ENCODE measurements around the gene ALG12. TPM values are rescaled to one million over a fixed set of nuclear protein-coding genes. Genes with fewer than 3 reads are reported as not detected.

ALG12 gene
- polyA plus RNA-seq, 1 of the 3 experiments (the other 2 are of a cell fraction), result 9.9 TPM

GRCh38 chr22:49885881-49886280, 32.4 kb downstream of the ALG12 start:
- POLR2A ChIA-PET, result no interaction called here
- WGBS (ENCODE audit: low lambda C conversion rate), result 97% methylated on average over 27 of the region's 35 CpGs

DNA sequence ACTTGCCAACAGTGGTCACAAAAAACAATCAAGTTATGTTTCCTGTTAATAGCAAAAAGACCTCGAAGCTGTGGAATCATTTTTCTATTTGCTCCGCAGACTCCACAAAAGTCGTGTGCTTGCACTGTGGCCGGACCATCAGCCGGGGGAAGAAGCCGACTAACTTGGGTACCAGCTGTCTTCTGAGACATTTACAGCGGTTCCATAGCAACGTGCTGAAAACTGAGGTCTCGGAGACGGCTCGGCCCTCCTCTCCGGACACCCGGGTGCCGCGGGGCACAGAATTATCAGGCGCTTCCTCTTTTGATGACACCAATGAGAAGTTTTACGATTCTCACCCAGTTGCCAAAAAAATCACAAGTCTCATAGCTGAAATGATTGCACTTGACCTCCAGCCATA, 33.0 kb downstream of the ALG12 start:
- DNase-seq, result no peak
- Histone ChIP-seq H3F3A (replicated peaks; ENCODE audit: insufficient read depth) (no peaks in the 10 kb centered on the region), H2AFZ (ENCODE audit: low read depth) (no peak overlapping the region), H3K4me1 (ENCODE audit: control insufficient read depth in 1 of 2, insufficient read depth in 2 of 2, low read depth in 1 of 2, low read length in 1 of 2) (no peaks in the 10 kb centered on the region; a peak in 1 of 4 replicates), H3K79me2 (ENCODE audit: insufficient read depth) (peaks cover 89% of the 10 kb centered on the region), H3K27me3 (ENCODE audit: insufficient read depth) (no peaks in the 10 kb centered on the region), H3K9ac (no peak overlapping the region), H3K4me2 (no peak overlapping the region), H3K36me3 (replicated peaks in 1 of 2; ENCODE audit: control insufficient read depth in 1 of 2, insufficient read depth in 2 of 2, low read length in 1 of 2) (peaks cover 38 to 63% of the 10 kb centered on the region in 2 experiments), H3K9me2 (no peaks in the 10 kb centered on the region), H4K20me1 (ENCODE audit: insufficient read depth) (peaks cover 24% of the 10 kb centered on the region), H3K4me3 (ENCODE audit: low read depth in 2 of 2, low read length in 1 of 2) (no peak overlapping the region), H3K9me3 (no peaks in the 10 kb centered on the region; the same call in 1 of the 2 replicates), H3K27ac (ENCODE audit: low read depth in 2 of 2, low read length in 1 of 2) (no peak overlapping the region)
- ChIA-PET CTCF (no interaction called here), POLR2A (no interaction called here)
- TF ChIP-seq EZH2phosphoT487 (IDR thresholded peaks at IDR 0.05; ENCODE audit: borderline replicate concordance, low read depth) (no peak), RCOR1 (IDR thresholded peaks at IDR 0.05; ENCODE audit: low read length) (no peak), CHD2 (IDR thresholded peaks at IDR 0.05; ENCODE audit: low read length, partially characterized antibody) (no peak), ELF1 (IDR thresholded peaks at IDR 0.05) (no peak), FOXM1 (IDR thresholded peaks at IDR 0.05; ENCODE audit: low read depth) (no peak), YY1 (IDR thresholded peaks at IDR 0.05; ENCODE audit: low read depth) (no peak), FOXJ3 (CRISPR knock-in tag; IDR thresholded peaks at IDR 0.05) (no peak), MEF2A (IDR thresholded peaks at IDR 0.05; ENCODE audit: borderline replicate concordance, low read depth) (no peak), JUND (IDR thresholded peaks at IDR 0.05) (no peak), SMC3 (IDR thresholded peaks at IDR 0.05; ENCODE audit: low read depth, low read length) (no peak), NRF1 (IDR thresholded peaks at IDR 0.05; ENCODE audit: low read depth, low read length) (no peak), GATA2 (CRISPR knock-in tag; IDR thresholded peaks at IDR 0.05) (no peak)
- TF ChIP-seq, protein P1, sequence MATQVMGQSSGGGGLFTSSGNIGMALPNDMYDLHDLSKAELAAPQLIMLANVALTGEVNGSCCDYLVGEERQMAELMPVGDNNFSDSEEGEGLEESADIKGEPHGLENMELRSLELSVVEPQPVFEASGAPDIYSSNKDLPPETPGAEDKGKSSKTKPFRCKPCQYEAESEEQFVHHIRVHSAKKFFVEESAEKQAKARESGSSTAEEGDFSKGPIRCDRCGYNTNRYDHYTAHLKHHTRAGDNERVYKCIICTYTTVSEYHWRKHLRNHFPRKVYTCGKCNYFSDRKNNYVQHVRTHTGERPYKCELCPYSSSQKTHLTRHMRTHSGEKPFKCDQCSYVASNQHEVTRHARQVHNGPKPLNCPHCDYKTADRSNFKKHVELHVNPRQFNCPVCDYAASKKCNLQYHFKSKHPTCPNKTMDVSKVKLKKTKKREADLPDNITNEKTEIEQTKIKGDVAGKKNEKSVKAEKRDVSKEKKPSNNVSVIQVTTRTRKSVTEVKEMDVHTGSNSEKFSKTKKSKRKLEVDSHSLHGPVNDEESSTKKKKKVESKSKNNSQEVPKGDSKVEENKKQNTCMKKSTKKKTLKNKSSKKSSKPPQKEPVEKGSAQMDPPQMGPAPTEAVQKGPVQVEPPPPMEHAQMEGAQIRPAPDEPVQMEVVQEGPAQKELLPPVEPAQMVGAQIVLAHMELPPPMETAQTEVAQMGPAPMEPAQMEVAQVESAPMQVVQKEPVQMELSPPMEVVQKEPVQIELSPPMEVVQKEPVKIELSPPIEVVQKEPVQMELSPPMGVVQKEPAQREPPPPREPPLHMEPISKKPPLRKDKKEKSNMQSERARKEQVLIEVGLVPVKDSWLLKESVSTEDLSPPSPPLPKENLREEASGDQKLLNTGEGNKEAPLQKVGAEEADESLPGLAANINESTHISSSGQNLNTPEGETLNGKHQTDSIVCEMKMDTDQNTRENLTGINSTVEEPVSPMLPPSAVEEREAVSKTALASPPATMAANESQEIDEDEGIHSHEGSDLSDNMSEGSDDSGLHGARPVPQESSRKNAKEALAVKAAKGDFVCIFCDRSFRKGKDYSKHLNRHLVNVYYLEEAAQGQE (IDR thresholded peaks at IDR 0.05; ENCODE audit: low read depth, low read length), result no peak
- TF ChIP-seq, protein P2, sequence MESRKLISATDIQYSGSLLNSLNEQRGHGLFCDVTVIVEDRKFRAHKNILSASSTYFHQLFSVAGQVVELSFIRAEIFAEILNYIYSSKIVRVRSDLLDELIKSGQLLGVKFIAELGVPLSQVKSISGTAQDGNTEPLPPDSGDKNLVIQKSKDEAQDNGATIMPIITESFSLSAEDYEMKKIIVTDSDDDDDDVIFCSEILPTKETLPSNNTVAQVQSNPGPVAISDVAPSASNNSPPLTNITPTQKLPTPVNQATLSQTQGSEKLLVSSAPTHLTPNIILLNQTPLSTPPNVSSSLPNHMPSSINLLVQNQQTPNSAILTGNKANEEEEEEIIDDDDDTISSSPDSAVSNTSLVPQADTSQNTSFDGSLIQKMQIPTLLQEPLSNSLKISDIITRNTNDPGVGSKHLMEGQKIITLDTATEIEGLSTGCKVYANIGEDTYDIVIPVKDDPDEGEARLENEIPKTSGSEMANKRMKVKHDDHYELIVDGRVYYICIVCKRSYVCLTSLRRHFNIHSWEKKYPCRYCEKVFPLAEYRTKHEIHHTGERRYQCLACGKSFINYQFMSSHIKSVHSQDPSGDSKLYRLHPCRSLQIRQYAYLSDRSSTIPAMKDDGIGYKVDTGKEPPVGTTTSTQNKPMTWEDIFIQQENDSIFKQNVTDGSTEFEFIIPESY (IDR thresholded peaks at IDR 0.05; ENCODE audit: borderline replicate concordance, low read depth), result no peak
- TF ChIP-seq, protein P3, sequence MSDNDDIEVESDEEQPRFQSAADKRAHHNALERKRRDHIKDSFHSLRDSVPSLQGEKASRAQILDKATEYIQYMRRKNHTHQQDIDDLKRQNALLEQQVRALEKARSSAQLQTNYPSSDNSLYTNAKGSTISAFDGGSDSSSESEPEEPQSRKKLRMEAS (IDR thresholded peaks at IDR 0.05; ENCODE audit: low read depth), result no peak
- WGBS (ENCODE audit: low lambda C conversion rate), result 99% methylated on average over 12 of the region's 17 CpGs

More at GRCh38 chr22:49885881-49886280, 32.4 kb downstream of the ALG12 start:
- Histone ChIP-seq H3K9ac (no peak overlapping the region), H3K9me2 (no peaks in the 10 kb centered on the region), H3K36me3 (replicated peaks in 1 of 2; ENCODE audit: control insufficient read depth in 1 of 2, insufficient read depth in 2 of 2, low read length in 1 of 2) (peaks cover 42 to 63% of the 10 kb centered on the region in 2 experiments), H3K4me1 (ENCODE audit: control insufficient read depth in 1 of 2, insufficient read depth in 2 of 2, low read depth in 1 of 2, low read length in 1 of 2) (no peaks in the 10 kb centered on the region; a peak in 1 of 4 replicates), H3F3A (replicated peaks; ENCODE audit: insufficient read depth) (no peaks in the 10 kb centered on the region), H3K4me3 (ENCODE audit: low read depth in 2 of 2, low read length in 1 of 2) (no peak overlapping the region), H4K20me1 (ENCODE audit: insufficient read depth) (peaks cover 20% of the 10 kb centered on the region), H3K9me3 (no peaks in the 10 kb centered on the region; the same call in 1 of the 2 replicates), H2AFZ (ENCODE audit: low read depth) (no peak overlapping the region), H3K79me2 (ENCODE audit: insufficient read depth) (peaks cover 88% of the 10 kb centered on the region), H3K27me3 (ENCODE audit: insufficient read depth) (no peaks in the 10 kb centered on the region), H3K27ac (ENCODE audit: low read depth in 2 of 2, low read length in 1 of 2) (no peak overlapping the region), H3K4me2 (no peak overlapping the region)
- CTCF ChIA-PET, result no interaction called here
- no peak for TF ChIP-seq TEAD4 (IDR thresholded peaks at IDR 0.05; ENCODE audit: borderline replicate concordance, insufficient read depth)
- TF ChIP-seq, protein P4, sequence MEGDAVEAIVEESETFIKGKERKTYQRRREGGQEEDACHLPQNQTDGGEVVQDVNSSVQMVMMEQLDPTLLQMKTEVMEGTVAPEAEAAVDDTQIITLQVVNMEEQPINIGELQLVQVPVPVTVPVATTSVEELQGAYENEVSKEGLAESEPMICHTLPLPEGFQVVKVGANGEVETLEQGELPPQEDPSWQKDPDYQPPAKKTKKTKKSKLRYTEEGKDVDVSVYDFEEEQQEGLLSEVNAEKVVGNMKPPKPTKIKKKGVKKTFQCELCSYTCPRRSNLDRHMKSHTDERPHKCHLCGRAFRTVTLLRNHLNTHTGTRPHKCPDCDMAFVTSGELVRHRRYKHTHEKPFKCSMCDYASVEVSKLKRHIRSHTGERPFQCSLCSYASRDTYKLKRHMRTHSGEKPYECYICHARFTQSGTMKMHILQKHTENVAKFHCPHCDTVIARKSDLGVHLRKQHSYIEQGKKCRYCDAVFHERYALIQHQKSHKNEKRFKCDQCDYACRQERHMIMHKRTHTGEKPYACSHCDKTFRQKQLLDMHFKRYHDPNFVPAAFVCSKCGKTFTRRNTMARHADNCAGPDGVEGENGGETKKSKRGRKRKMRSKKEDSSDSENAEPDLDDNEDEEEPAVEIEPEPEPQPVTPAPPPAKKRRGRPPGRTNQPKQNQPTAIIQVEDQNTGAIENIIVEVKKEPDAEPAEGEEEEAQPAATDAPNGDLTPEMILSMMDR (IDR thresholded peaks at IDR 0.05), result no peak
- no peak for TF ChIP-seq CHD2 (IDR thresholded peaks at IDR 0.05; ENCODE audit: low read length, partially characterized antibody)
- no peak for TF ChIP-seq RXRA (IDR thresholded peaks at IDR 0.05; ENCODE audit: borderline replicate concordance, low read depth)
- TF ChIP-seq MEF2A (IDR thresholded peaks at IDR 0.05; ENCODE audit: borderline replicate concordance, low read depth), result no peak
- TF ChIP-seq POLR2AphosphoS5 (IDR thresholded peaks at IDR 0.05; ENCODE audit: low read depth, low read length), result no peak
- TF ChIP-seq GABPA (IDR thresholded peaks at IDR 0.05; ENCODE audit: low read depth), result no peak
- no peak for TF ChIP-seq RFX5 (IDR thresholded peaks at IDR 0.05; ENCODE audit: low read length)
- TF ChIP-seq RAD21 (IDR thresholded peaks at IDR 0.05; ENCODE audit: low read length), result no peak
- no peak for DNase-seq
